GOT3 (cell line): Measurements from ENCODE around the gene MBTPS2.

ENCODE experiments used
- DNase-seq: peaks from one replicate; lab custom pipeline; 2025; ENCODE audit warnings: mixed read lengths; lab: John Stamatoyannopoulos, UW

Gene MBTPS2

DNA sequence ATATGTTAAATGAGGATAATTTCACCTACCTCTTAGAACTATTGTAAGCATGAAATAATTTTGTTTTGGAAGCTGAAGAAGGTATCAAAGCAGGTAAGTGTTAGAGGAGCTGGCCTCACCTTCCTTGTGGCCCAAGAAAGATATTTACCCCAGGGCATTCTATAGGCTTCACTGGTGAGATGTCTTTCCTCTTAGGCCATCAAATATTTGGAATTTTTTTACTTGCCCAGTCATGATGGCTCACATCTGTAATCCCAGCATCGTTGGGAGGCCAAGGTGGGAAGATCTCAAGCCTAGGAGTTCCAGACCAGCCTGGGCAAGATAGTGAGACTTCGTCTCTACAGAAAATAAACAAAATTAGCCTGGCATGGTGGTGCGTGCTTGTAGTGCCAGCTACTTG lies 95.0 kb downstream of the MBTPS2 start:
- no peak for DNase-seq
